ENCODE results near the gene HAUS7.

HAUS7 gene

DNA sequence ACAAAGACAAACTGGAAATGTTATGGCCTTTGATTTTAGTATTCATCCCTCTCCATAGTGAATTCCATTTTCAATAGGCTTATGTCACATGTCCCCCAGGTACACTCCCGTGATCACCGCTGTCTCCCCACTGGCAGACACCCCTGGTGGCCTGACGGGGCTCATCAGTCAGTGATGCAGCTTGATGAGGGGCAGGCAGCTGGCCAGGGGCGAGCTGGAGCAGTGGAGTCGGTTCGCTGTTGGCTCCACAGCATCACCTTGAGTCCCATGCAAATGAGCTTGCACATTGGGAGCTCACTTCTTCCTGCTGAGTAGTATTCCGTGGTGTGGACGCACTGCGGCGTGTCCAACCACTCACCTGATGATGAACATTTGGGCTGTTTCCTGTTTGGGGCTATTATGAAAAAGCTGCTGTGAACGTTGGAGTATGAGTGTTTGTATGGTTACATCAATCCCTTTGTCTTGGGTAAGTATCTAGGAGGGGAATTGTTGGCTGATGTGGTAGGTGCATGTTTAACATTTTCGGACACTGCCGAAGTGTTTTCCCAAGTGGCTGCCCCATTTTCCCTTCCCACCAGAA lies 29.7 kb downstream of the HAUS7 start:
- ChIA-PET POLR2A (no interaction called here), CTCF (interaction anchor here (1.9 kb wide), 1 partner anchor 20 kb away, joined by 6 read pairs; no protein-coding TSS in a partner anchor)
- TF ChIP-seq SUZ12 (IDR thresholded peaks at IDR 0.05): no peak
- TF ChIP-seq CTBP1 (IDR thresholded peaks at IDR 0.05; ENCODE audit: borderline replicate concordance): no peak
- no peak for TF ChIP-seq FOXK2 (IDR thresholded peaks at IDR 0.05)
- TF ChIP-seq HDGF (IDR thresholded peaks at IDR 0.05; ENCODE audit: borderline replicate concordance): no peak
- no peak for TF ChIP-seq BHLHE40 (IDR thresholded peaks at IDR 0.05; ENCODE audit: borderline replicate concordance)
- TF ChIP-seq ZNF384 (IDR thresholded peaks at IDR 0.05): no peak
- no peak for TF ChIP-seq ELF4 (IDR thresholded peaks at IDR 0.05)
- no peak for TF ChIP-seq FOXM1 (IDR thresholded peaks at IDR 0.05; ENCODE audit: borderline replicate concordance)
- no peak for TF ChIP-seq SP1 (IDR thresholded peaks at IDR 0.05)
- TF ChIP-seq L3MBTL2 (conservative IDR thresholded peaks at IDR 0.05): no peak
- TF ChIP-seq NFRKB (IDR thresholded peaks at IDR 0.05): no peak
- no peak for TF ChIP-seq ARNT (IDR thresholded peaks at IDR 0.05)
- TF ChIP-seq, protein P1, sequence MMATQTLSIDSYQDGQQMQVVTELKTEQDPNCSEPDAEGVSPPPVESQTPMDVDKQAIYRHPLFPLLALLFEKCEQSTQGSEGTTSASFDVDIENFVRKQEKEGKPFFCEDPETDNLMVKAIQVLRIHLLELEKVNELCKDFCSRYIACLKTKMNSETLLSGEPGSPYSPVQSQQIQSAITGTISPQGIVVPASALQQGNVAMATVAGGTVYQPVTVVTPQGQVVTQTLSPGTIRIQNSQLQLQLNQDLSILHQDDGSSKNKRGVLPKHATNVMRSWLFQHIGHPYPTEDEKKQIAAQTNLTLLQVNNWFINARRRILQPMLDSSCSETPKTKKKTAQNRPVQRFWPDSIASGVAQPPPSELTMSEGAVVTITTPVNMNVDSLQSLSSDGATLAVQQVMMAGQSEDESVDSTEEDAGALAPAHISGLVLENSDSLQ (IDR thresholded peaks at IDR 0.05): no peak
- no peak for TF ChIP-seq TARDBP (IDR thresholded peaks at IDR 0.05)
- no peak for TF ChIP-seq FOXA1 (IDR thresholded peaks at IDR 0.05)
- TF ChIP-seq LEF1 (IDR thresholded peaks at IDR 0.05; ENCODE audit: borderline replicate concordance): no peak
- DNase-seq (ENCODE audit: extremely low spot score): no peak

DNA sequence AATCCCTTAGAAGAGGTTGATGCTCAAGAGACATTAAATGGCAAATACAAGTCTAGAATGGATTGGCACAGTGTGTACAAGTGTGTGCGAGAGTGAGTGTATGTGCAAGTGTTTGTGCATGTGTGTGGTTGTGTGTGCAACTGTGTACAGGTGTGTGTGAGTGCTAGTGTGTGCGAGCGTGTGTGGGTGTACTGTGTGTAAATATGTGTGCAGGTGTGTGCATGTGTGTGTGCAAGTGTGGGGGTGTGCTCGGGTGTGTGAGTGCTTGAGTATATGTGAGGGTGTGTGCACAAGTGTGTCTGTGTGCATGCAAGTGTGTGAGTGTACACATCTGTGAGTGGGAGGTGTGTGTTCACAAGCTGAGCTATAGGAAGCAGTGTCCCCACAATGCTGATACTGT lies 30.4 kb downstream of the HAUS7 start:
- no peak for DNase-seq (ENCODE audit: extremely low spot score)
- ChIA-PET POLR2A (no interaction called here), CTCF (interaction anchor here (1.9 kb wide), 1 partner anchor 21 kb away, joined by 6 read pairs; no protein-coding TSS in a partner anchor)
- TF ChIP-seq ELF4 (IDR thresholded peaks at IDR 0.05) (no peak), TARDBP (IDR thresholded peaks at IDR 0.05) (no peak), BHLHE40 (IDR thresholded peaks at IDR 0.05; ENCODE audit: borderline replicate concordance) (no peak), FOXA1 (IDR thresholded peaks at IDR 0.05) (no peak), SP1 (IDR thresholded peaks at IDR 0.05) (no peak), CTBP1 (IDR thresholded peaks at IDR 0.05; ENCODE audit: borderline replicate concordance) (no peak)

DNA sequence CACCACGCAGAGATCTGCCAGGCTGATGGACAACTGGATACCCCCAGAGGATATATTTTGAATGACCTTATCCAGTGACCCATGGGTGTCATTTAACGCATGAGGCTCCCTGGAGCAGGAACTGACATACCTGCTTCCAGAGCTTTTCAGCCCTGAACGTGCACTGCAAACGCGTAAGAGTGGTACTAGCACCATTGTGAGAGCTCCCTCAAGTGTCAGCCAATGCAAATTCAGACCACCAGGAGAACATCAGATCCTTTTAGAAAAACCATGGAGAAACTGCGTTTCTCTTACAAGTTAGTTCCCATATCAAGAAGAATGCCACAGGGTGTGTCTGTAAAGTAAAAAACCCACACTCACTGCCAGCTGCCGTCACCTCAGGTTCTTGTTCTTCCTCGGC lies 31.8 kb downstream of the HAUS7 start:
- peak; percentile 60 for DNase-seq (ENCODE audit: extremely low spot score)
- POLR2A ChIA-PET: interaction anchor here (0.6 to 1.7 kb wide), 2 partner anchors 7 to 497 kb away, joined by 3 read pairs; partner anchors contain the start of gene TREX2
- CTCF ChIA-PET: interaction anchor here (0.5 to 1.6 kb wide), 9 partner anchors 9 to 648 kb away, joined by 3 to 6 read pairs (median 4); no protein-coding TSS in a partner anchor
- TF ChIP-seq, protein P1 (IDR thresholded peaks at IDR 0.05): 0 out of 2 replicates have a peak, but pooled peaks have one; percentile 13
- TF ChIP-seq L3MBTL2 (conservative IDR thresholded peaks at IDR 0.05): no peak

DNA sequence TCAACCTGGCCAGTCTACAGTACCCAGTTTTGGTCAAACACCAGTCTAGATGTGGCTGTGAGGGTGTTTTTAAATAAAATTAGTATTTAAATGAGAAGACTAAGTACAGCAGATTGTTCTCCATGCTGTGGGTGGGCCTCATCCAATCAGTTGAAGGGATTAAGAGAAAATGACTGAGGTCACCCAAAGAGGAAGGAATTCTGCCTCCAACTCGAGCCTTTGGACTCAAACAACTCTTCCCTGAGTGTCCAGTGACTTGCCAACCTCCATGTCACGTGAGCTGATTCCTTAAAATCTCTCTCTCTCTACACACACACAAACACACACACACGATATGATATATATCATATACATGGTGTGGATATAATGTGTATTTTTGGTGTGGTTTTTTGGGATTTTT lies 34.5 kb downstream of the HAUS7 start:
- ChIA-PET POLR2A (no interaction called here), CTCF (no interaction called here)
- no peak for DNase-seq (ENCODE audit: extremely low spot score)
- TF ChIP-seq FOXM1 (IDR thresholded peaks at IDR 0.05; ENCODE audit: borderline replicate concordance) (0 out of 2 replicates have a peak, but pooled peaks have one; percentile 34), SP1 (IDR thresholded peaks at IDR 0.05) (no peak)

DNA sequence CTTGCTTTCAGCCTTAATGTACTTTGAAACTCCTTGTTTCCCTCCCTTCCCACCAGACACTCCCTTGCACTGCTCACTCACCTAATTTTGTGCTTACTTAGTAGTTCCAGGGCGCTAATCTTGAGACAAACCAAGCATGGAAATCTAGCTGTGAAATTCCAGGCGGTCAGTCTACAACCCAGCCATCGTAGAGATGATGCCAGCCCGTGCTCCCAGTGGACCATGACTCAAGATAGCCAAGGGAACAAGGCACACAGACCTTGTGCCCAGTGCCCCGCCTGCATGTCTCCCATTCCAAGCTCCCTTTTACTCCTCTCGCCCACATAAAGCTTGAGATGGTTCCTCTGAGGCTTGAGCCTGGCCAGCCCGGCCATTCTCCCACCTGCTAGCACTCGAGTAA lies 35.6 kb downstream of the HAUS7 start:
- TF ChIP-seq ARNT (IDR thresholded peaks at IDR 0.05) (no peak), FOXM1 (IDR thresholded peaks at IDR 0.05; ENCODE audit: borderline replicate concordance) (no peak)
- ChIA-PET CTCF (interaction anchor here (0.9 kb wide), 2 partner anchors 8 to 36 kb away, joined by 3 to 4 read pairs; no protein-coding TSS in a partner anchor), POLR2A (interaction anchor here (1.1 kb wide), 1 partner anchor 28 kb away, joined by 3 read pairs; no protein-coding TSS in a partner anchor)
- no peak for DNase-seq (ENCODE audit: extremely low spot score)

DNA sequence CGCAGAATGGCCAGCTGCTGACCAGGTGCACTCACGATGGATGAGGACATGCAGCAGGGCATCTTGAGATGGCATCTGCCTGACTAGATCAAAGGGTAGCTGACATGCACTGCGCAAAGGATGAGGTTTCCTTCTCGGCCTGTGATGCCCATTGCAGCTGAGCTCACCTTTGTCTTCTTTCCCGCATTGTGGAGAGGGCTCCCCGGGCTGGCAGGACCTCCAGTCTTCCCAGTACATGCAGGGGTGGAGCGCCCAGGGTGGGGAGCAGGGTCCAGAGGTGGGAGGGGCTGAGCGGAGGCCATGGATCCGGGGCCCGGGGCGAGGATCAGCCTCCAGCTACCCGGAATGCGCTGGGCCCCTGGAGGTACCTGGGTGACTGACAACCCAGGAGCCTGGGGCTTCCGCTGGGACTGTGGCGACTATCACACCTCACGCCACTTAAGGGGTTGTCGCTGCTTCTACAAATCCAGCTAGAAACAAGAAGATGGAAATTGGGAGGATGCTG lies 36.5 kb downstream of the HAUS7 start:
- DNase-seq (ENCODE audit: extremely low spot score): no peak
- TF ChIP-seq ELF4 (IDR thresholded peaks at IDR 0.05) (no peak), CTBP1 (IDR thresholded peaks at IDR 0.05; ENCODE audit: borderline replicate concordance) (no peak), ARNT (IDR thresholded peaks at IDR 0.05) (no peak), SP1 (IDR thresholded peaks at IDR 0.05) (no peak), SUZ12 (IDR thresholded peaks at IDR 0.05) (no peak), ZNF384 (IDR thresholded peaks at IDR 0.05) (no peak), LEF1 (IDR thresholded peaks at IDR 0.05; ENCODE audit: borderline replicate concordance) (no peak), FOXK2 (IDR thresholded peaks at IDR 0.05) (no peak), FOXA1 (IDR thresholded peaks at IDR 0.05) (no peak)
- TF ChIP-seq, protein P1 (IDR thresholded peaks at IDR 0.05): no peak
- ChIA-PET CTCF (interaction anchor here (0.8 to 0.9 kb wide), 3 partner anchors 9 to 35 kb away, joined by 3 to 4 read pairs (median 3); no protein-coding TSS in a partner anchor), POLR2A (interaction anchor here (1.1 kb wide), 1 partner anchor 27 kb away, joined by 3 read pairs; no protein-coding TSS in a partner anchor)

DNA sequence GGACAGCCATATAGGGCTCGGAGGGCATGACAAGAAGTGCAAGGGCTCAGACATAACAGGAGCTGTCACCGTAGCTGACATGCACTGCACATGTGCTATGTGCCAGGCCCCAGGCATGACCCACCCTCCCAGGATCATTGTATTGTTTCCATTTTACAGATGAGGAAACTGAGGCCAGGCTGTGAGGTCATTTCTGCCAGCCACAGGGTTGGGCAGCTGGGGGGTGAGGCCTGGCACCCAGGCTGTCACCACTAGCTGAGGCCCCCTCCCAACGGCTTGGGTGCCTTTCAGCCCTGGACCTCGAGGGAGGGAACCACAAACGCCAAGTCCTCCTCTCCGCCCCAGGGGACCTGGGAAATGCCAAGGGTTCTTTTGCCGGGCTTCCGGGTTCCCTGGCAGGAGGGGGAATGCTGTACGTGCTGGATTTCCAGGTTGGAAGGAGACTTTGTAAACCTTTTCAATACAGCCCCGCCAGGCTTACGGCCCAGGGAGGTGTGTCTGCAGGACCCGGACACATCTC lies 37.2 kb downstream of the HAUS7 start:
- ChIA-PET CTCF (interaction anchor here (0.8 kb wide), 1 partner anchor 19 kb away, joined by 3 read pairs; no protein-coding TSS in a partner anchor), POLR2A (no interaction called here)
- no peak for DNase-seq (ENCODE audit: extremely low spot score)
- TF ChIP-seq FOXM1 (IDR thresholded peaks at IDR 0.05; ENCODE audit: borderline replicate concordance): no peak
- no peak for TF ChIP-seq LEF1 (IDR thresholded peaks at IDR 0.05; ENCODE audit: borderline replicate concordance)
- no peak for TF ChIP-seq ARNT (IDR thresholded peaks at IDR 0.05)

Data from HEK293T (cell line).